CD4-positive, alpha-beta T cell treated with Interleukin-4 for 4 hours (primary cell): ENCODE results near the gene LIPM.

Experiments used
- DNase-seq: peaks from one replicate; pipeline ENCODE4 v3.0.0-alpha.2; 2020

The LIPM gene

DNA sequence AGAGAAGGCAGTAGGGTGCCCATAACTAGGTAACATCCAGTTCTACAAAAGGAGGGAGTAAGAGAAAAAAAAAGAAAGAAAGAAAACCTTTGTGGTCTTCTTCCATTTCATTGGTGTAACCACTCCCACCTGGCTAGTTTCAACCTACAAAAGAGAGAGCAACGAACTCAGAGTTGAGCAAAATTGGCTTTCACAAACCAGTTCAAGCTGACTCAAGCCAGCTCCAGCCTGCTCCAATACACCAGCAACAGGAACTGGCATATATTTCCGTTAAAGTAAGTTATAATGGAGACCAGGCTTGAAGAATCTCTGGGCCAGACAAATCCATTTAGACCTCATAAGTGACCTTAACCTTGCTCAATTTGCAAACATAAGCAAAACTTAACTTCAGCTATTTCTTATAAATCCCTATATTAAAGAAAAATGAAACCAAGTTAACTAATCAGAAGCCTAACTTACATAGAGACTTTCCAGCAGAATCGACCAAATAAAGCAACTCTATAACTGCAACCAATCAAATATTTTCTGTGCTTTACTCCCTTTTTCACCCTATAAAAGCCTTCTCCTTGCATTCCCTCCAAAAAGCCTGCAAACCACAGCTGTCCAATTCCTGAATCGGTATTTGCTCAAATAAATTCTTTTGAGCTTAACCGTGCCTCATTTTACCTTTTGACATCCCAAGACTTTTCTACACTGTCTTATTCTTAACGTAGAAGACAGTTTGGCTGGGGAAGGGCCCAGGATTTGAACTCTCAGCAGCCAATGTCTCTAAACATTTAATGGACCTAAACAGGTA lies 39.0 kb downstream of the LIPM start:
- DNase-seq: no peak

DNA sequence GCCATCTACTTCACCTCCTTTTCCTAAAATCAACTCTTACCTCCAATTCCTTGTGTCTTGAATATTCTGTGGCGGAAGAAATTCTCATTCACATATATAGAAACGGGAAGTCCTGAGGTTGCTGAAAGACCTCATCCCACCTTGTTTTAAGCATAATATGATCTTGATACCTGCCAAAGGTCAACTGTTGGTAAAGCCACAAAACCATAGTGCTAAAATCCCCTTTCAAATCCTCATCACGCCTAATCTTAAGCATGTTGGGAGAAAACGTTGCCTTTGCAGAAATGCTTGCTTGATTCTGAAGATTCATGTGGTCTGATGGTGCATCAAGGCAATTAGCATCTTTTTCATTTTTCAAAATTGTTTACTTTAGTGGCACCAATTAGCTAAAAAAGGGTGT lies 40.6 kb downstream of the LIPM start:
- DNase-seq: no peak

DNA sequence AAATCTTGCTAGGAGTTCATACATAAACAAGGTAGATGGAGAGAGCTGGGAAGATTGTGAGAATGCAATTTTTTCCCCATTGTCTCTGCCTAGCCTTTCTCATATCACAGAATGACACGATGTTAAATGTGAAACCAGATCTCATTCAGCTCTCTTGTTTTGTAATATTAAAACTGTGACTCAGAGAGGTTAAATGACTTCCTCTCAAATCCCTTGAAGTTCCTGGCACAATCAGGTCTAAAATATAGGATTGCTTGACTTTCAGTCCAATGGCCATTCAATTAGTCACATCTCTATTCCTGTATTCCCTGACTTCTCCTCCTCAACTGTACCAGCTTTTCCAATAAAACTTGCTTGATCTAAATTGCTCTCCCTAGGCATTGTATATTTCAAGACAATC lies 46.0 kb downstream of the LIPM start:
- DNase-seq: no peak

DNA sequence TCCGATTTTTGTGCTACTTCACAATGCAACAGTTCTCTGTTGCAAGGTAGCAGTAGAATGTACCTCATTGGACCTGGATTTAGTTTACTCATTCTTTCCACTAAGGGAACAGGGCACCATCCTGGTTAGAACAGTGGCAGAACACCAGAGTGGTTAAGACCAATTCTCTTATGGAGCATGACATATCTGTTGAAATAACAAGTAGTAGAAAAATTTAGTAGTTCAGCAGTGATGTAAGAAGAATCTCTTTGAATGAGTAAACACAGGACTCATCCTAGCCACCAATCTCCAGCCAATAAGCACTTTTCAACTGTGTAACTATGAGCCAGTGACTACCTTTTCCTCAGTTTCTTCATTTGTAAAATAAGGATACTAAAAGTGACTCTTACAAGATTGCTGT lies 46.7 kb downstream of the LIPM start:
- no peak for DNase-seq

DNA sequence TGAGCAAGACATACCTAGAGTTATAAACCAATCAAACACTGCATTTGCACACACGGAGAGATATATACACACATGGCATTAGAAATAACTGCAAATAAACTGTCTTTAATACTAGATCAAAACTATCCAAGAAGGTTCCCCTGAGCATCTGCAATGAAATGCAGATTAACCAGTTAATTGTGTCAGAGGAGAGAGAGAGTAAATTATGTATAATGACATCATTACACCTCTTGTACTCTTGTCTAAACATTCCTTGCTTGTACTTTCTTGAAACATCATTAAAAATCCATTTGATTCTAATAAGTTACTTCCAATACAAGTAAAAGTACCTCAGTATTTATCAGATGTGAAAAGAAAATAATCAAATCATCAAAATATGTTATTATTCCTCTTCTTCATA lies 48.2 kb downstream of the LIPM start:
- no peak for DNase-seq

DNA sequence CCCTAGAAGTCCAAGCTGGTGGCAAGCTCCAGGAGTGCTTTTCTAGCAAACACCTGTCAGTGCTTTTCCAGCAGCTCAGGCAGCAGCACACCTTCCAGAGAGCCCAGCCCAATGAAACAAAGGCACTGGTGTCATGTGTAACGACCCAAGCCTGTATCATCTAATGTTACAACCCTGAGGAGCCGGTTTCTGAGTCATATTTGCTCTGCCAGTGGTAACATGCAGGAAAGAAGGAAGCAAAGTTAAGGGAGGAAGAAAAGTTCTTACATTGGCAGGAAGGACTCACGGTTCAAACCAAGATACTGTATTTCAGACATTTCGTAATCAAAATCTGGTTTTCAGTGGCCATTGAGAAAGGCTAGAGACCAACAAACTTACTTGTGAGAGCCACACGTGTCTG lies 49.2 kb downstream of the LIPM start, which contains the start of gene ANKRD22:
TSS of gene ANKRD22 (minus strand) at position 139 of the 400 bp plus-strand sequence. CDS start 237 bp downstream, outside the sequence.
- DNase-seq: no peak

DNA sequence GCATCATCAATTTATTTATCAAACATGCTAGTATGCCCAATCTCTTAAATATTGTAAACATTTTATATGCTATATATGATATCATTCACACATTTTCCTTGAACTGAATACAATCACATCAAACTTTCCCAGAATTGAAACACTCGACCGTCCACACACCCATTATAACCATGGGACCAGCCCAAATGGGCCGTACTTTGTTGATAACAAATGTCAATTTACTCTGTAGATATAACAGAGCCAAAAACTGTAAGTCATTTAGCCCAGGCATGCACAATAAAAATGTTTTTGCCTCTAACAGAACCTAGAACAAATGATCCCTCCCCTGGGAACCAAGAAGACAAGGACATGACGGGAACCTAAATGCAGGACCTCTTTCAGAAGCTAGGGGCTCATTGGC lies 49.8 kb downstream of the LIPM start:
- DNase-seq: no peak

DNA sequence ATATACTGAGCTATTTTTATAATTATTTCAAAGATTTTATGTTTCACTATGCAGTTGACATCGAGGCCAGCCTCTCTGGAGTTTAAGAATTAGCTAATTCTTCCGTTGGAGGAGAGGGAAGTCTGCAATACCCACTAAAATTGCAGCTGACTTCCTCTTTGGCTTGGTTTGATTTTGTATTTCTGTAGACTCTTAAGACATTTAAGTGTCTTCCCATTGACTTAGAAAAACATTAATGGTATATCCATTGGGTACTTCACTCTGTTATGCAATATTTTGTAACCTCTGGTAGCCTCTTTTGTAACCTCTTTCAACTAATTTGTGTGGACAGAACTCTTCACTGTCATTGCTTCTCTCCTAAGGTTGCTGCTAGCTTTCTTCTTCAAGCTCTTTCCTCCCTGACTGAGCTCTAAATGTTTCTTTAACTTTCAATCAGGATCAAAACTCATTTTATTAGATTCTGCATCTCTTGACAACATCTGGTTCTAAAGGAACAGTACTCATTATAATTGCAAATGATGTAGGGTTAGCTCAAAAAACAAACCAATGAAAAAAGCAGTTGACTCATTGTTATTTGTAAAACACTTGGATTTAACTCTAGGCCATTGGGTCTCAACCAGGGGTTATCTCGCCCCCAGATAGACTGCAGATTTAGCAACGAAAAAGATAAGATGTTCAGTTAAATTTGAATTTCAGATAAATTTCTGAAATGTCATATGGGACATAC lies 50.8 kb downstream of the LIPM start:
- DNase-seq: no peak

DNA sequence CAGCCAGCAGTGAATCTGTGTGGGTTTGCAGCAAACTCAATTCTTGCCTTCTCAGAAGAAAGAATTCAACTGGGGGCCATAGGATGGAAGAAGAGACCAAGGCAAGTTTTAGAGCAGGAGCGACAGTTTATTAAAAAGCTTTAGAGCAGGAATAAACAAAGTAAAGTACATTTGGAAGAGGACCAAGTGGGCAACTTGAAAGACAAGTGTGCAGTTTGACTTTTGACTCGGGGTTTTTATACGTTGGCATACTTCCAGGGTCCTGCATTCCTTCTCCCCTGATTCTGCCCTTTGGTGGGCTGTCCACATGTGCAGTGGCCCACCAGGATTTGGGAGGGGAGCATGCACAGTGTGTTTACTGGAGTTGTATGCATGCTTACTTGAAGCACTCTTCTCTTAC lies 52.2 kb downstream of the LIPM start:
- DNase-seq: no peak

DNA sequence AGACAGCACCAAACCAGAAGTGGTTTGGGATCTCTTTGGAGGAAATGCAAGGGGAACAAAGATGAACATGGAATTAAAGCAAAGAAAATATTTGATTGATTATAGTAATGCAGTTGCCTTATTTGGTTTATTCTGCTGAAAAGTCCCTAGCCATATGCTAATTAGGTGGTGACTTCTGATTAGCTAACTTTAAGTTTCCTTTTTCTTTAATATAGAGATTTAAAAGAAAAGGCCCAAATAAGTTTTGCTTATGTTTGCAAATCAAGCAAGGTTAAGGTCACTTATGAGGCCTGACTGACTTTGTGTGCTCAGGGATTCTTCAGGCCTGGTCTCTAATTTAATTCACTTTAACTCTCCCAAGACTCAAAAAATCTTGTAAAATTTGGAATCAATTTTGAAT lies 55.3 kb downstream of the LIPM start:
- DNase-seq: no peak

DNA sequence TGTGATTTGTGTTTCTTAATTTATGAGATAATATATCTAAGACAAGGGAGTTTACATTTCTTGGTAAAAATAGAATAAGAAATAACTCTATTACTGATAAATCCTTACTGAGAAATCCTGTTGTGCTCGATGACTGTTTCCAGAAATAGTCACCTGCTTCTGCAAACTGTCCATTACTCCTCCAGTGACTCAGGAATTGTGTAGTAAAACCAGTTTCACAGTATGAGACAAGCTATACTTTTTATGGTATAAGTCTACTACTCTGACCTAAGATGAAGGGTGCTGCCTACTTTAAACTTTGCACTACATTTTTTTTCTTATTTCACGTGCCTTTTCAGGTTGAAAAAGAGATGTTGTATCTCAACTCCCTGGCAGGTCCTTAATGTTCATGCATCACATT lies 56.0 kb downstream of the LIPM start:
- no peak for DNase-seq

DNA sequence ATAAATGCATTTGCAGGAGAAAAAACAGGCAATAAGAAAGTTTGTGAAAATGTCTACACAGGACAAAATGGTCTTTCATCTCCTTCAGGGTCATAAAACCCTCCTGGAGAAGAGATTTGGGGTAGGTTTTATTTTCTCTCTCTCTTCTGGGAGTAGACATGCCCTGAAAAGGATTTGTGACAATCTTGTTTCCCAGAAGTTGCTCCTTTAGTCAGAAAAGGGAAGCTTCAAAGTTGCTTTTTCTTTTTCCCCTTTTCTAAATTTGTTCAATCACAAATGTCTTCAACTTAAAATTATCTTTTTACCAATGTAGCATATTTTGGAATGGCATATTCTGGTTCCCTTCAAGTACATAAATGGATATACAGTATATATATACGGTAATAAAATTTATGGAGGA lies 58.5 kb downstream of the LIPM start:
- no peak for DNase-seq

DNA sequence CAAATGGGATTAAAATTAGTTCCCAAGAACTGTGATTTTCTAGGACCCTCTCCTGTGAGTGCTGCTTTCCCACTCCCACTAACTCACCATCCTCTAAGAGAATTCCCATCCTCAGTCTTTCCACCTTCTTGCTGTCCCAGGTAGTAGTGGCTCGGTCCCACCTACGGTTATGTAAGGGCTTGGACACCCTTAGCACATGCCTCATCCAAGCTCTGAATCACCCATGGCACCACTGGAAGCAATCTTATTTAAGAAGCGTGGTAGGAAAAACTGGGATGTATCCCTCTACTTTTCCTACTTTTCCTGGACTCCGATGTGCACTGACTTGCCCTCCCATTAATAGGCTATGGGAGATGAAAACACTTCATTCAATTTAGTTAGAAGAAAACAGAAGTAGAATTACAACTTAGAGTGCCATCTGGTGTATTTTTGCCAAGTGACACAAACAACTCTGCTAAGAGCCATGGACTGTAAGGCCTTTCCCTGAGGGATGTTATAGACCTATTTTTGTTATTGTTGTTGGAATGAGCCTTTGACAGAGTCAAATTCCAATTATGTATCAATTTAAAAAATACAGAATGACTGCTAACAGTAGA lies 62.8 kb downstream of the LIPM start:
- no peak for DNase-seq

DNA sequence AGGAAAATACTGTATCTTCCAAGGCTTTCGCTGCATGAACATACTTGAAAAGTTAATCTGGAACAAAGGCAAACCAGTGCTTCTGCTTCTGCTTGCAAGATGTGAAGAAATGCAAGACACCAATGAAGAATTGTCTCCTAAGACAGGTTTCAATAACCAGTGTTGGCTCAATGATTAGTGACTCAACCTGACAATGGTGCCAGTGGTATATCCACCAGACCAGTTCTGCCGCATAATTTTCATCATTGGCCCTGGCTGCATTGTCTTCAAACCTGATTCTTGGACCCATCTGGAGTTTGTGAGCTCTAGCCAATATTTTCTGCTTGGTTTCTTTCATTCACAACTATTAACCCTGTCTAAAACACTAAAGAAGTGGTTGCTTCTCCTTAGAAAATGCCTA lies 63.9 kb downstream of the LIPM start:
- DNase-seq: no peak

DNA sequence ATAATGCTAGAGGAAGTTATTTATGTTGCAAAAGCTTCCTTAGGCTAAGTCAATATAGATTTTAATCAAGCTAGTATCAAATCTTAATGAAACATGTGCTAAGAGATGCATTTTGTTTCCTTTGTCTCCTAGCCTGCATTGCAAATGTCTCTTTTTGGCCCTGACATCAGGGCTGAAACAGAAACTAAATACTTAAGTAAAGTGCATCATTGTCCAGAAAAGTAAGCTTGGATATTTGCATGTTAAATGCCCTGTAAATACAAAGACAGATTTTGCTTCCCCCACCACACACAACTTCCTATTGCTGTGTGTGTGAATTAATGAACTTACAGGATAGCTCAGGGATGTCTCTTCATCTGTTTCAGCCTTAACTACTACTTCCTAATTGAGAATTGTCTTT lies 67.6 kb downstream of the LIPM start:
- DNase-seq: no peak
